HG02571 (cell line): ENCODE results near the gene MALAT1.

ENCODE experiments used
- ATAC-seq: cut with Tn5 transposase; IDR thresholded peaks from one replicate; pipeline ENCODE4 v1.9.1; 2021; ENCODE audit warnings: mild to moderate bottlenecking, moderate library complexity; ENCODE audit not compliant: unreplicated experiment

Gene MALAT1

GRCh38 chr11:65478388-65479183 lies 20.3 kb upstream of the MALAT1 start:
- ATAC-seq: no peak

DNA sequence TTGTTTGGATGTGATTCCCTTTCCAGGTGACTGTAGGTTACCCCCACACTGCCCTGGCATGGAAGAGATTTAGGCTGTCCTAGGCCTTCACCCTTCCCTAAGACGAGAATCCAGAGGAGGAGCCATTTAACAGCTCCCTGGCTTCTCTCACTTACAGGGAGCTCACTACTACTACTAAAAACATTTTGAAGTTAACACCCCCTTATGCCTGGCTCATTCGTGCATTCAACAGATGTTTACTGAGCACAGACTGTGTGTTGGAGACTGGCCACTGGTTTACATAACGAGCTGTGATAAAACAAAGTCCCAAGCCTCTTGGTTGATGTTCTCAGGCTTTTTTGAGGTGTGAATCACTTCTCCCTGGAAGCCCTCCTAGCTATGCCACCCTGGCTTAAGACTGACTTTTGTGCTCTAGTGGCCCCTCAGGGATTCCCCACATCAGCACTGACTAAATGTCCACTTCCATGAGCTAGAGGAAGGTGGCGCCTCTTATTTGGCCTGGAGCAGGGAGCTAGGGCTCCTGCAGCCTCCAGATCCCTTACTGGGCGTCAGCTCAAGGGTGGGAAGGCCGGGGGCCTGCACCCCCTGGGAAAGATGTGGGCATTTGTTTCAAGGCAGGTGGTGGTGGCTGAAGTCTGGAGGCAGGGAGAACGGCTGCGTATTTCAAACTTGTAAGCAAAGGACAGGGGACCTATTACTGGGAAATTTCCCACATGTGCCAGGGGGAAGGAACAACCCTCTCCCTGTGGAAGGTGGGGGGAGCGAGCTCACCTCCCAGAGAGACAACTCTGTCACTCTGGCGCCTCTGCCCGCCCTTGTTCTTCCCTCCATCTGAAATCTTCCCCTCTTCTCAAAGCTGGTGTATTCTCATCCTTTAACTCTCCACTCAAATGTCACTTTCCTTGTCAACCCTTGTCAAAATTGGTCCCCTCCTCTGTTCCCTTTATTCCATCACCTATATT lies 19.4 kb upstream of the MALAT1 start:
- no peak for ATAC-seq

DNA sequence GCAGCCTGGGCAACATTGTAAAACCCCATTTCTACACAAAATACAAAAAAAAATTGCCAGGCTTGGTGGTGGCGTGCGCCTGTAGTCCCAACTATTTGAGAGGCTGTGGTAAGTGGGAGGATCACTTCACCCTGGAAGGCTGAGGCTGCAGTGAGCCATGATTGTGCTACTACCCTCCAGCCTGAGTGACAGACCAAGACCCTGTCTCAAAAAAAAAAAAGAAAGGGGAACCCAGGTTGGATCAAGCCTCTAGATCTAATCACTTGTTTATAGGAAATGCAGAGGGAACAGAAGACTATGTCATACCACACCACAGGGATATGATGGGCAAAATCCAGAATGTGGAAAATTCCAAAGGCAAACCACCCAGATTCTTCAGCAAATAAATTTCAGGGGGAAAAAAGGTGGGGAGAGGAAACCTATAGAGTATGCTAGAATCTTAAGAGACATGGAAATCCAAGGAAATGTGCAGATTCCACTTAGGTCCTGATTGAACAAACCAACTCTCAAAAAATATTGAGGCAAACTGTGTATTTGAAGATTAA lies 16.5 kb upstream of the MALAT1 start:
- ATAC-seq: no peak

DNA sequence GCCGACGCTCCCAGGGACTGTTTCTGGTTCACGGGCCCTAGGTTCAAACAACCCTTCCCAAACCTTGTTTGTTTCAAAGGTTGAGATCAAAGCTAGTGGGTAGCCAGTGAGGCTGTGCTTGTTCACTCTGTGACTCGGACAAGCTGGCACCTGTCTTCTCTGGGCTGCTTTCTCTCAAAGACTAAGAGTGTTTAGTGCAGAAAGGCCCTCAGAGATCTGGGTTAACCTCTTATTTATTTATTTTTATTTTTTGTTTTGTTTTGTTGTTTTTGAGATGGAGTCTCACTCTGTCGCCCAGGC lies 13.0 kb upstream of the MALAT1 start:
- ATAC-seq: no peak

- no peak for ATAC-seq
Measured at GRCh38 chr11:65486570-65487466, 12.0 kb upstream of the MALAT1 start.

GRCh38 chr11:65487467-65488272 lies 11.2 kb upstream of the MALAT1 start:
- no peak for ATAC-seq

DNA sequence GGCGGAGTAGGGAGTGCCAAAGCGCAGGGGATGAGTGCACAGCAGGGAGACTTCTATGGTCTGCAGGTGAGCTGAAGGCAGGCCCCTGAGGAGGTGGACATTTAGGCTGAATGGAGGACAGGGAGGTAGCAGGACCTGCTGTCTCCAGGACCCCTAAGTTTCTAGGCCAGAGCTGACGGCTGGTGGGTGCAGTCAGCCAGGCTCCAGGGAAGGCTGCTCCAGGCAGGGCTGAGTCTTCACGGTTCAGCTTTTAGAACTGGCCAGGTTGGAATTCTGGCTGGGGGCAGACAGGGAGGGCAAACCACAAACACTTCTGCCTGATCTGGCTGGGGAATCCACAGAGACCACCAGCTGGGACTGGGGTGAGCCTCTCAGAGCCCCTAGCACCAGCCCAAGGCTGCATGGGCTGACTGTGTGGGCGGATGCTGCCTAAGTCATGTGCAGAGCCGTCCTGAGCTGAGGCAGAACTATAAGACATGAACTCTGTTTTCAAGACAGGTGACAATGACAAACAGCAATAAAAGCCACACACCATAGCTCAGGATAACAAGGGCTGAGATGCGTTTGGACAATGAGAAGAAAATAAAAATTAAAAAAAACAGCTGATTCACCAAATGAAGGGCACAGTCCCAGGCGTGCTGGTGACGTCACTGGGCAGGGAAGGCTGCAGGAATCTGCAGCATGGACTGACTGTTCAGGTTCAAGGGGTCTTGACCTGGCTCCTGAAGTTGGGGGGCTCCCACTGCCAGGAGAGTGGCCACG lies 10.4 kb upstream of the MALAT1 start:
- ATAC-seq: no peak

DNA sequence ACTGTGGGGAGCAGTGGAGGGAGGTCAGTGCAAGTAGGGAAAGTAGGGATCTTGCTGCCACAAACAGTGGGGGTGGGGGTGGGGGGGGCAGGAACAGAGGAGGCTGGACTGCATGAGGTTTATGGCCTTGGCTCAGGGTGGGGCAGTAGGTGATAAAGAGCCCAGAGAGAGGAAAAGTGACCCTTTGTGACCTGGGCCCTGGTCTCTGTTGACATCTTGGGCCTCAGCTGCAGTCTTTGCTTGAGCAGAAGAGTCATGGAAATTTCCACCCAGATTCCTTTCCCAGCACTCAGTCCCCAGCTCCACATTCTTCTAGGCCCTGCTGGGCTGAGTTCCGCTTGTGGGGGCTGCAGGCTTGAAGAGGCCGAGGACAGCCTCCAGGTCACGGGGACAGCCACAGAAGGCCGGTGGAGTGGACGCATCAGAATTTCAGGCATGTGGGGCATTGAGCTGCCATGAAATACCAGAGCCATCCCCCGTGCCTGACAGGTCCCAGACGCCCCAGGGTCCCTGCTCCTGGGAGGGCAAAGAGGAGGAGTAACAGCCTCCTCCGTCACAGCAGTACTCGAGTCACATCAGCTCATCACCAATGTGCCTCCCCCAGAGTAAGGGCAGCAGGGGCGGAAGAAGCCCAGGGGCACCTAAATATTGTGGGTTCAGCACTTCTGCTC lies 9.7 kb upstream of the MALAT1 start:
- ATAC-seq: no peak

- no peak for ATAC-seq
Measured at GRCh38 chr11:65489706-65490320, 9.0 kb upstream of the MALAT1 start.

DNA sequence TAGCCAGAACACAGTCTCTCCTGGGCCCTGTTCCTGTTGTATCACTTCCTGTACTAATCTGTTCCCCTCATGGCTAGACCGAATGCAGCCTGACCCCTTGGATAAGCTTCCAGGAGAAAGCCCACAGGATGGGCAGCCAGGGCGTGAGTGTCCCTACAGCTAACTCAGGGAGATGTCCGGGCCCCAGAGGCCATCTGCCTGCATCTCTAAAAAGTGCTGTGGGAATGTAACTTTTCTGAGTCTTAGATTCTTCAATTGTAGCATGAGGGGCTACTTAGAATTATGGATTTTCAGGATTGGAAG lies 7.7 kb upstream of the MALAT1 start:
- ATAC-seq: no peak

DNA sequence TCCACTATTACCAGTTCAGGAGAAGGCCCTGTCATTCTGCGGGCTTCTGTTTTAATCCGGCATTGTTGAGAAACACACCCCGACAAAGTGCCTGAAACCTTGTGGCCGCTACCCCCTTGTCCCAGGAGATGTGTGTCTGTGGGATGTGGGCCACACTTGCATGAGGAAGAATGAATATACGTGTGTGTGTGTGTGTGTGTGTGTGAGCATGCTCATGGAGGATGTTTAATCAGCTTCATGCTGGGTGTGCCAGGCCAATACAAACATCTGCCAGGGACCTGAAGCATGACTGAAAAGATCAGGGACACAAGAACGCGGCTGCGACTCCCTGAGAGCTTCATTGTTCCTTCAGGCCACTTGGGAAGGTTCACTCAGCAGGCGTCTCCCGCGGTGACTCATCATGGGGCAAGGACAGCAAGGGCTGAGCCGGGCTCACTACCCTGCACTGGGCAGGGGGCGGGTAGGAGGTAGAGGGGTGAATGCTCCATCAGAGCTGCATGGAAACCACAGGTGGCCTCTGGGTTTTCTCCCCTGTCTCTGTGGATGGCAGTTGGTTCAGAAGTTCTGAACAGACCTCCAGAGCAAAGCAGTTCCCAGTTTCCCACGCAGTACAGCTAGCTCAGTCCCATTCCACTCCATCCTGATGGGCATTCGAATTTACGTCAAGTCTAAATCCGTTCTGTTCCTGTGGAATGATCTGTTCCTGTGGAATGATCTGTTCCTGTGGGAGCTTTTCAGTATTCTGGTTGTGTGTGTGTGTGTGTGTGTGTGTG lies 7.0 kb upstream of the MALAT1 start:
- no peak for ATAC-seq

DNA sequence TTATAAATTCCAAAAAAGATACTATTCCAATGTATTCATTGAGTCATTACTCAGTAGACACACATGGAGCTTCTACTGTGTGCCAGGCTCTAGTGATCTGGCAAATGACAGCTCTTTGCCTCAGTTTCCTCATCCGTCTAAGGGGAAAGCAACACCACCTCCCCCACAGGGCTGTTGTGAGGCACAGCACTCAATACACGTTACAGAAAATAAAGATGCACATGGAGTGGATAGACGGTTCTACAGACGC lies 6.5 kb upstream of the MALAT1 start:
- ATAC-seq: no peak

DNA sequence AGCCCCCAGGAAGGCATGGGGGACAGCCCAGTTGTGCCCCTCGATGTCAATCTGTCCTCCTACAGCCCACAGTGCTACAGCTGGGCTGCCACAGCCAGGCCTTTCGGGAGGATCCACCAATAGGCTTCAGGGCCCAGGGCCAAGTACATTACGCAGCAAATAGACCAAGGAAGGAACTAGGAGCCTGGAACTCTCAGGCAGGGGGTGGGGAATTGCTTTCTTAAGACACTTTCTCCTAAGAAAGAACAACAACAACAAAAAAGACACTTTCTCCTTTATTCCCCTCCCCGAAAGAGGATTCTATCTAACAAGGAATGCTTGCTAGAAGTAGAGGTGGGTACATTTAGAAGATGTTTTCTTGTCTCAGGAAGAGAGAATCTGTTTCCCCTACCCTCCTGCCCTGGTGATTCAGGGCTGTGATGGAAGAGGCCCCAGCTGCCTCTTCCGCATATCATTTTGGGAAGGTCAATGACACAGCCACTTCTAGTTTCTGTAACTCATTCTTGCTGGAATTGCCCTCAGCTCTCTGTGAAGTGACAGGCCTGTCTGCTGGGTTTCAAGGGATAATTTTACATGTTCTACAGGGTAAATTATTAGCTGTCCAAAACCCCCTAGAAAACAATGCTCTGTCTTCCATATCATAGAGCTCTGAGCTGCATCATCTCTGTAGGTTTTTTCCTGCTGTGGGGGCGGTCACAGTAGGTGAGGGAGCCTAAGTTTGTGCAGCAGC lies 6.0 kb upstream of the MALAT1 start:
- no peak for ATAC-seq

DNA sequence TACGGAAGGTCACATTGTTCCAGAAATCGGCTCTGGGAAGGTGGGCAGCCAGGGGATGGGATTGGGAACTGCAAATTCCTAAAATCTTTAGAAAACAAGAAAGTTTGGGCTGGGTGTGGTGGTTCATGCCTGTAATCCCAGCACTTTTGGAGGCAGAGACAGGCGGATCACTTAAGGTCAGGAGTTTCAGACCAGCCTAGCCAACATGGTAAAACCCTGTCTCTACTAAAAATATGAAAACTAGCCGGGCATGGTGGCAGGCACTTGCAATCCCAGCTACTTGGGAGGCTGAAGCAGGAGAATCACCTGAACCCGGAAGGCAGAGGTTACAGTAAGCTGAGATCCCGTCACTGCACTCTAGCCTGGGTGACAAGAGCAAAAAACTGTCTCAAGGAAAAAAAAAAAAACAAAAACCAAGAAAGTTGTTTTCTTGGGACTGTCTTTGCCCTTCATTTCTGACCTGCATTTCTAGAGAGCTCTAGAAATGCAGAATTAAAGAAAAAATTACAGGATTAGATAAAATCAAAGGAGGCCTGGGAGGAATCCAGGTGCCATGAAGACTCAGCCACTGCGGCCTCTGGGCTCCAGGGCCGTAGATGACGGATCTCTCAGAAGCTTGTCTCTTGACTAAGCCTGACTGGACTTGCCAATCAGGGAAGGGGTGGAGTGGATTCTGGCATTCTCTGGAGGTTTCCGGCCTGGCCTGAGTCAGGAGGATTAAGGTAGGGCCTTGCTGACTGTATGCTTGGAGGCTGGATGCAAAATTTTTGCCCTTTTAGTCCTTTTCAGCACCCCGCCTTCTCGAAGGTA lies 5.3 kb upstream of the MALAT1 start:
- ATAC-seq: no peak

DNA sequence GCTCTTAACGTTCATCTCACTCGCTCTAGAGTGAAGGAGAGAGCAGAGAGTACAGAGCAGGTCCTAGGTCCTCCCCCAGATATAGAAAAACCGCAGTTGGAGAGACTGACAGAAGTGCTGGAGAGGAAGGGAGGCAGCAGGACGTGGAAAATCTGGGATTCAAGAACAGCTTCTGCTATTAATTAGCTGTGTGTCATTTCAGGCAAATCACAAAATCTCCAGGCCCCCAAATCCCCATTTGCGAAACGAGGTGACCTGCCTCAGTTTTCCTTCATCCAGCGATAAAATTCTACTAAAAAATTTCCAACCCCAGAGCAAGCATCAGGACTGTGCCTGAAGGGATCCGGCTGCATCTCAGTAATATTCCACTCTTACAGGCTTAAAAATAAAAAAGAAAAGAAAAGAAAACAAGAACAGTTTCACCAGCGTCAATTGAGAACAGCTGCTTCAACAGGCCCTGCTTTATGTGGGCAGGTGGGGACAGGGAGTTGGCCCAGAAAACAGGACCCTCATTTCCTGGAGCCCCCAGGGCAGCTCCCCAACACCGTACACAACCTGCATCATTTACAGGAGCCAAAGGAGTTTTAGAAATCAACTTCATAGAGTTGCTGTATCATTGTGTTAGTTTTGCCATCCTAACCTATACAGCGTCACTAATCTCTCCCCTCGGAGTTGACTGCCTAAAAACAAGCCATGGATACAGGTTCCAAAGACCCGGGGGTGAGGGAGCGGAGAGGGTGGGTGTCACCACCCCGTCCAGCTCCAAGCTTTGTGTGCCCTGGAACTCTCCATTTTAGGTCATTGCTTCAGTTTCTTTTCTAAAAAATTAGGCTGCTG lies 2.3 kb upstream of the MALAT1 start:
- ATAC-seq: peak; percentile 1
